COLO829 (cell line): Measurements from ENCODE around the gene RPLP2.

Source experiments
- DNase-seq: peaks from one replicate; pipeline ENCODE4 v3.0.0; 2012; ENCODE audit warnings: low spot score

The RPLP2 gene

DNA sequence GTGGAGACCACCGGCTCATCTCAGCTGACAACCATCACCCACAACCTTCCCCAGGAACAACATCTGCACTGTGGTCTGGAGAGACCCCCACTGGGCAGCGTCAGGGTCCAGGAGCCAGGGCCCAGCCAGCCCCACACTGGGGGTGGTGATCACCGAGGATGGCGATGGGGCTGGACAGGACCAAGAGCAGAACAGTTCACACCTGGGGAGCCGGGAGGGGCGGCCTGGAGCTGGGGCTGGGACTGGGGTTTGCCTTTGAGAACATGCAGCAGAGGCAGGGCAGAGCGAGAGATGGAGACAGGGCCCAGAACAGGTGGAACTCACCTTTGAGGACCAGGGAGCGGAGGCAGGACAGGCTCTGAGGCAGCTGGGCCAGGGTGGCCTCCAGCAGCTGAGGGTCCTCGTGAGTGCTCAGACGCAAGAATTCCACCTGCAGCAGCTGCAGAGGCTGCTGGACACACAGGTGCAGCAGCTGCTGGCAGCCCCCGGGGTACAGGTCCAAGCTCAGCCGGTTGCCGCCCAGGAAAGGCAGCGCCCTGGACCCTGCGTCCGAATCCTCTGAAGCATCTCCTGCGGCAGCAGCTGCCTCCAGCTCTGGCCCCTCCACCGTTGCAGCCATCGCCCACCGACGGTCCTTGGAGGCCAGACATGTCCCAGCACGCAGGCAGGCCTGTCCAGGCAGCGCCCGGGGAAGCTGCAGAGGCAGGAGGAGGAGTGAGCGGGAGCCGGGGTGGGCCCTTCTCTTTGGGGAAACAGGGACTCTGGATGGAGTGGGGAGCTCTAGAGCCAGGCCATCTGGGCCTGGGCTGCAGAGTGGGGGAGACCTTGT, 5.8 kb upstream of the RPLP2 start:
- DNase-seq = no peak

DNA sequence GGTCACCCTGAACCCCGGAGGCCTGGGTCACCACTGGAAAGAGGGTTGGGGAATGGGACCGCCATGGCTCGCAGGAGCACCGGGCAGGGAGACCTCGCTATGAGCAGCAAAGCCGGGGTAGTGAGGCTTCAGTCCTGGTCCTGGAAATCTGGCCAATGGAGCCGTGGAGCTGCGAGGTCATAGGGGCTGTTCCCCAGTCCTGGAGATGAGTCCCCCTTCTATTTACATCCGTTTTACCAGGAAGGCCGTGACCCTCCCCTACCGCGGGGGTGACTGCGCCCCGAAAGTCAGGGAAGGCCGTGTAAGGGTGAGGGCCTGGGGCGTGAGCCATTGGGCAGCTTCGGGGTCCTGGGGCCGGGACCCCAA, 5.2 kb upstream of the RPLP2 start:
- no peak for DNase-seq

GRCh38 chr11:808427-809286, 1.1 kb upstream of the RPLP2 start:
- no peak for DNase-seq

DNA sequence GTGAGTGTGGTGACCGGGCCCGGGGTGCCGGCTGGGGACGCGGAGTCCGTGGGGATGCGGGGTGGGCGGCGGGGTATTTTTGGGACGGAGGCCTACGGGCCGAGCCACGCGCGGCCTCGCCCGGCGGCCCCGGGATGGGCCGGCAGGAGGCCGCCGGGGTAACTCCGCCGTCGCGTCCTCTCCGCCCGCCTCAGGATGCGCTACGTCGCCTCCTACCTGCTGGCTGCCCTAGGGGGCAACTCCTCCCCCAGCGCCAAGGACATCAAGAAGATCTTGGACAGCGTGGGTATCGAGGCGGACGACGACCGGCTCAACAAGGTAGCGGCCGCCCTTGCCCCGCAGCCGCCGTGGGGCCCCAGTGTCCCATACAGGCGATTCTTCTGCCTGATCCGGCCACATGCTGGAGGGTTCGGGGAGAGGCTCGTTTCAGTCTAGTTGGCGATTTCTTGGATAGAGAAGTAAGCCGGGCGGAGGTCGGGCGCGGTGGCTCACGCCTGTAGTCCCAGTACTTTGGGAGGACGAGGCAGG, 337 bp downstream of the RPLP2 start:
- DNase-seq = no peak

GRCh38 chr11:811446-812245, 1.9 kb downstream of the RPLP2 start:
- DNase-seq = no peak

- no peak for DNase-seq
Measured at GRCh38 chr11:812390-812789, 2.6 kb downstream of the RPLP2 start.

GRCh38 chr11:813072-813455, 3.3 kb downstream of the RPLP2 start:
- DNase-seq = no peak

DNA sequence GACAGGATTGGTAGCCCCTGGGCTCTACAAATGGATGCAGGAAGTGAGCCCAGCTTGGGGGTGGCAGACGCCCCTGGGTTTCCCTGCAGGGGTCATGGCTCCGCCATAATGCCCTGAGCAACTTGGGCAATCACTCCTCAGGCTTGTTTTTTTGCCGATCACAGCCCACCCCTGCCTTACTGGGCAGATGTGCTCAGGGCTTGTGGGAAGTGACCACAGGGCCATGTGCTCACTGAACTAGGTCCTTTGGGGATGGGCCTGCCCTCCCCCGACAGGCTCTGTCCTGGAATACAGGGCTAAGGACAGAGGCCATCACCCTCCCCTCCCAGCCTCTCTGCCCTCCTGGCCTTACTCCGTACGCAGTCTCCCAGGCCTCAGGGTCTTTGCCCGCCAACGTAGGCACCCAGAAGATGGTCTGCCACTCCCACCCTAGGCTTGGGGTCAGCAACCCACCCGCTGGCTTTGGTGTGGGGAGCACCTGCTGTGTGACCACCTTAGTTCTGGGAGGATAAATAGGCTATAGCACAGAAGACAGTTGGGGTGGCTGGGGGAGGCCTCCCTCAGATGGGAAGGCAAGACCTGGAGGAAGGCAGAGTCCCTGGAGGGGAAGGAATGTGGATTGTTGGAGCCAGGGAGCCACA, 3.8 kb downstream of the RPLP2 start:
- no peak for DNase-seq

DNA sequence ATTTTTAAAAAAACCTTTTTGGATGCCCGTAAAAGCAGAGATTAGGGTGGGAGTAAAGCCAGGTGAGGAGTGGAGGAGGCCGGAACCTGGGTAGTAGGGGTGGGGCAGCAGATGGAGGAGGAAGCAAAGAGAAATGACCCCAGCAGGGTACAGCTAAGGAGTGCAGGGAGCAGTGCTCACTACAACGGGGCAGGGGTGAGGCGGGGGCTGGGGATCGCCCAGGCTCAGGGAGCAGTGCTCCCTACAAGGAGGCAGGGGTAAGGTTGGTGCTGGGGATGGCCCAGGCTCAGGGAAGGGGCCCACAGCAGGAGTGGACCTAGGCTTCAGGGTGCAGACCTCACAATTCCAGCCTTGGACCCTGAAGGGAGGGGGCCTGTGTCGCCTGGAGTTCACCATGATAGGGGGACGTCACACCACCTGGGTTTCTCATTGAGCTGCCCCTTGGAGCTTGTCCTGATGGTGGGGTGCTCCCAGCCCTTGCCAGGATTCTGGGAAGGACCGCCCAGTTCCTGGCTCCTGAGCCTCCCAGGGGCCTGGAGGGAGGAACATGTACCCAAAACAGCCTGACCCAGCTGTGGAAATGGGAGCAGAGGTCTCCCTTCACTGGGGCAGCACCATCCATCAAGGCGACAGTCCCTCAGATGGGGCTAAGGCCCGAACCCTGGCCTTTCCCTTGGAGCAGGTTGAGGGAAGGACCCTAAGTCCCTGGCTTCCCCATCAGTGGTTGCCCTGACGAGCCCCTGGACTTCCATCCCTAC, 6.1 kb downstream of the RPLP2 start:
- DNase-seq = no peak

DNA sequence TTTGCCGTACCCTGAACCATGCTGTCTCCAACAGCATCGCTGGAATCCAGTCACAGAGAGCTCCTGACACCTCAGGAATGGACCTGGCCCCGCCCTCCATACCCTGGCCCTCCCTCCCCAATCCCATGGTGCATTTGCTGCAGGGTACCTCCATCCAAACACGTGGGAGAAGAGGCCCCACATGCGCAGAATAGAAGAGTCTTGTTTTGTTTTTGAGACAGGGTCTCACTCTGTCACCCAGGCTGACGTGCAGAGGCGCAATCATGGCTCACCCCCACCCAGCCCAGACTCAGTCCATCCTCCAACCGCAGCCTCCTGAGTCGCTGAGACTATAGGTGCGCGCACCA, 6.6 kb downstream of the RPLP2 start:
- no peak for DNase-seq

- DNase-seq = no peak
Measured at GRCh38 chr11:818396-819128, 8.8 kb downstream of the RPLP2 start, which contains the start of gene PNPLA2. PNPLA2 (plus strand) TSS chr11:818914; CDS start chr11:819719, 805 bp downstream.

DNA sequence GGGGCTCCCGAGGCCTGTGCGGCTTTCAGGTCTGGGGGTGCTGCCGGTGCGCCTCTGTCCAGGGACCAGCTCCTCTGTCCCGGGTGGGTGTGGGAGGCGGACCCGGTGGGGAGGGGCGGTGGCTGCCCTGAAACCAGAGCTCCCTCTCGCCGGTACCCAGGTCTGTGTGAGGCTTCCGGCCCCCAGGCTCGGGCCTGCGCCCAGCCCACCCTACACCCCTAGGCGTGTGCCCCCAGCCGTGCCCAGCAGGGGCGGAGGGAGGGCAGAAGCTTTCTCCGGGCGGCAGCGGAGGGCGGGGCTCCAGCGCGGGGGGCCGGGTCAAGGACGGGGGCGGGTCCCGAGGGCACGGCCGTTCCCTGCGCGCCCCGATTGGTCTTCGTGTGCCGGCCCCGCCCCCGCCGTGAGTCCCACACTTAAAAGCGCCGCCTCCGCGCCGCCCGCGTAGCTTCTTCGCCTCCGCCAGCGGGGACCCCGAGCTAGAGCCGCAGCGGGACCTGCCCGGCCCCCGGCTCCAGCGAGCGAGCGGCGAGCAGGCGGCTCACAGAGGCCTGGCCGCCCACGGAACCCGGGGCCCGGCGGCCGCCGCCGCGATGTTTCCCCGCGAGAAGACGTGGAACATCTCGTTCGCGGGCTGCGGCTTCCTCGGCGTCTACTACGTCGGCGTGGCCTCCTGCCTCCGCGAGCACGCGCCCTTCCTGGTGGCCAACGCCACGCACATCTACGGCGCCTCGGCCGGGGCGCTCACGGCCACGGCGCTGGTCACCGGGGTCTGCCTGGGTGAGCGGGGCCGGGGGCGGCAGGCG, 9.6 kb downstream of the RPLP2 start:
- DNase-seq = peak; percentile 85

DNA sequence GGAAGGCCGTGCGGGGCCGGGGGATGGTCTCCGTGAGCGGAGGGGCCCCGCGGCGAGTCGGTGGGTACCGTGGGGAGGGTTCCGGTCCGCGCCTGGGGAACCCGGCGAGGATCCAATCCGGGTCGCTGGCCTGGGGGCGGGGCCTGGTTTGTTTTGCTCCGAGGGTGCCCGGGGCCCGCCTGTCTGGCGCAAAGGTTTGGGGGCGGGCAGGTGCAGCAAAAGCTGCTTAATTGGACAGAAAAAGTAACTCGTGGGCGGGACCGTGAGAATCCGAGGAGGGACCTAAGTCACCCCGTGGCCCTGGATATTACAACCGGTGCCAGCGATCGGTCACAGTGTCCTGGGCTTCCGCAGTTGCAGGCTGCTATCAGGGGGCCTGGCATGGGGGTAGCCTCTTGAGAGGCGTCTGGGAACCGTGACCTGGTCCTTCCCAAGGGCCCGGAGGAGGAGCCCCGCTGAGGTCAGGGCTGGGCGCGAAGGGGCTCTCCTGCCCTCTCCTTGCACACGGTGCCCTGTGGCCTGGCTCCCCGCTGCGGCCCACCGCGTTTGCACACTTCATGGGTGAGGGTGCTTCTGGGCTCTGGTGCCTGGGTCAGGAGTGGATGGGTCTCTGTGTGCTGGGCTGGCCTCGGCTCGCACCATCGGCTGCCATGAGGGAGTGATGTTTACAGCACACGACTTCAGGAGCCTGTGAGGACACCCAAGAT, 10.3 kb downstream of the RPLP2 start:
- DNase-seq = peak; percentile 63

DNA sequence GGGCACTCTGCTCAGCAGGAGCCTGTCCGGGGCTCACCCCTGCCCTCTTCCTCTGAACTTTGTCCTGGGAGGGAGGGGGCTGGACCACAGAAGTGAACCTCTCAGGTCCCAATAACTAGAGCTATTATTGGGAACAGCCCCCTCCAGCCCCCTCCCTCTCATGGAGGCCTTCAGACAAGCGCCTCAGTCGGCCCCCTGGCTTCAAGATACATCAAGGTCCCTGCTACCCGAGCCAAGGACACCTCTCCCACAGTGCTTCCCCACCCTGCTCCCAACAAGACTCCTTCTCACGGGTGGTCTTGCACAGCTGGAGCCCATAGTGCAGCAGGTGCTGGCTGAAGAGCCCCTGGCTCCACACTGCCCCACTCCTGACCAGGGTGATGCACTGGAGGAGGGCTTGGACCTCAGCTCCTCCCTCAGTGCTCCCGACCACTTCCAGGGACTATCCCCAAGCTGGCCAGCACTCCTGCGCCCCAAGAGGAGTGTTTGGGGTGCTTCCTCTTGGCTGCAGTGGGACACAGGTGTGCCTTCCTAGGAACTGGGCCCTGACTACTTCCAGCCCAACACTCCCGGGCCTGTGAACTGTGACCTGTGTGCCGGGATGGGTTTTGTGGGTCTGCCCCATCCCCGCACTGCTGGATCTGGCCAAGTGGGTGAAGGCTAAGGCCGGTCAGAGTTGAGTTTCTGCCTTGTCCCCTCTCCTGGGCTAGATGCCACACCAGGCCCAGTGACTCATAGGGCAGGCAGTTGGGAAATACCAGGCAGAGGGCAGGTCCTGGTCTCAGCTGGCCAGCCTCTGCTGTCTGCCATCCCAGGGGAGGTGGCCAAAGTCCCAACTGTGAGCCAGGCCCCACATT, 11.1 kb downstream of the RPLP2 start:
- no peak for DNase-seq

GRCh38 chr11:821512-822371, 12.0 kb downstream of the RPLP2 start:
- no peak for DNase-seq

GRCh38 chr11:823441-824291, 13.9 kb downstream of the RPLP2 start:
- no peak for DNase-seq
